GM12878 (cell line): ENCODE results near the gene MARF1. TPM values are rescaled to one million over a fixed set of nuclear protein-coding genes. Genes with fewer than 3 reads are reported as not detected.

Experiments
- ATAC-seq: fragments of 200-7000 bp; cut with Tn5 transposase; 3 replicates; pipeline ENCODE4 v1.9.1; 2020; ENCODE audit warnings: mild to moderate bottlenecking, moderate library complexity
- BruUV-seq: library from RNA; stranded (reverse); fragments of 400-500 nt; replicated peaks from 2 replicates; lab custom pipeline; 2021; lab: Mats Ljungman, UMichigan
- CTCF ChIA-PET: fragments of 300-600 bp; sonication (Branson Sonifier 250); formaldehyde crosslinking; extraction: SDS; loops from one replicate; lab custom pipeline; 2021; ENCODE audit warnings: inconsistent platforms; lab: Yijun Ruan, JAX
- POLR2A ChIA-PET: fragments of 350-600 bp; formaldehyde crosslinking; extraction: SDS; loops from one replicate; lab custom pipeline; 2021; ENCODE audit warnings: inconsistent platforms; lab: Charles Lee
- RAD21 ChIA-PET: fragments of 300-600 bp; sonication (Branson Sonifier 250); formaldehyde crosslinking; loops from one replicate; lab custom pipeline; 2023; ENCODE audit warnings: antibody characterized with exemption; ENCODE audit not compliant: unreplicated experiment; lab: Charles Lee
- SMC1A ChIA-PET: fragments of 300-600 bp; sonication (Branson Sonifier 250); formaldehyde crosslinking; loops from one replicate; lab custom pipeline; 2023; ENCODE audit not compliant: unreplicated experiment, uncharacterized antibody; lab: Charles Lee
- DNase-seq: peaks from one replicate; pipeline ENCODE4 v3.0.0-alpha.2; 2011; ENCODE audit warnings: low read depth, low spot score
- FAIRE-seq: peaks from 3 replicates; lab custom pipeline; 2011; peaks lifted over from hg19 to GRCh38; lab: Jason Lieb, UNC
- H2AFZ ChIP-seq: 2 replicates; pipeline ENCODE4 v1.6.0; 2011; ENCODE audit warnings: low read depth, low read length, control low read depth; ENCODE audit not compliant: control insufficient read depth
- H3K27ac ChIP-seq: 2 replicates; pipeline ENCODE4 v1.5.1; 2011; ENCODE audit warnings: control low read depth; ENCODE audit not compliant: control insufficient read depth, insufficient read depth
- H3K27me3 ChIP-seq, 2 experiments: replicated peaks in 1 of 2; 2 replicates each; pipeline versions ENCODE4 v1.6.0 to v1.6.1; 2011; ENCODE audit warnings: low read length in 1 of 2; ENCODE audit not compliant: control insufficient read depth in 2 of 2, insufficient read depth in 2 of 2
- H3K36me3 ChIP-seq, 2 experiments: 2 replicates each; pipeline ENCODE4 v1.5.1; 2011; ENCODE audit warnings: low read length in 1 of 2; ENCODE audit not compliant: control insufficient read depth in 2 of 2, insufficient read depth in 2 of 2
- H3K4me1 ChIP-seq: 2 replicates; pipeline ENCODE4 v1.6.1; 2011; ENCODE audit warnings: mild to moderate bottlenecking, low read length, moderate library complexity, mixed read lengths; ENCODE audit not compliant: control insufficient read depth, insufficient read depth
- H3K4me2 ChIP-seq: 2 replicates; pipeline ENCODE4 v1.6.0; 2011; ENCODE audit warnings: control low read depth; ENCODE audit not compliant: control insufficient read depth, insufficient read depth
- H3K4me3 ChIP-seq: fragments of 200-600 bp; sonication (generic); 2 replicates; pipeline ENCODE4 v1.5.1; 2016
- H3K79me2 ChIP-seq: 2 replicates; pipeline ENCODE4 v1.6.0; 2011; ENCODE audit warnings: low read length; ENCODE audit not compliant: control insufficient read depth, insufficient read depth
- H3K9ac ChIP-seq: 2 replicates; pipeline ENCODE4 v1.8.0; 2011; ENCODE audit warnings: low read length, control low read depth, mixed read lengths; ENCODE audit not compliant: control insufficient read depth, insufficient read depth
- H3K9me3 ChIP-seq: replicated peaks from 3 replicates; pipeline ENCODE4 v1.5.1; 2011; ENCODE audit warnings: mild to moderate bottlenecking, low read length; ENCODE audit not compliant: control insufficient read depth, insufficient read depth
- H4K20me1 ChIP-seq: 2 replicates; pipeline ENCODE4 v1.6.0; 2011; ENCODE audit not compliant: control insufficient read depth, insufficient read depth
- BRCA1 ChIP-seq: IDR thresholded peaks from 2 replicates; pipeline ENCODE4 v1.6.1; 2011; ENCODE audit warnings: low read depth, low read length, improper control_type of control experiment
- IRF4 ChIP-seq: IDR thresholded peaks from 2 replicates; pipeline ENCODE4 v1.6.1; 2011; ENCODE audit warnings: low read depth, low read length
- JUND ChIP-seq: IDR thresholded peaks from 2 replicates; pipeline ENCODE4 v1.6.1; 2012; ENCODE audit warnings: low read depth, mild to moderate bottlenecking, low read length, improper control_type of control experiment, moderate library complexity
- RB1 ChIP-seq: fragments of 450-650 bp; formaldehyde crosslinking; IDR thresholded peaks from 2 replicates; pipeline ENCODE4 v1.6.1; 2017; ENCODE audit warnings: mild to moderate bottlenecking, borderline replicate concordance
- ZBED1 ChIP-seq: IDR thresholded peaks from 2 replicates; pipeline ENCODE4 v1.6.1; 2016; ENCODE audit warnings: borderline replicate concordance
- WGBS: methylation state at CpG from one replicate; pipeline ENCODE4 v1.1.6; 2016; ENCODE audit warnings: low lambda C conversion rate; ENCODE audit not compliant: insufficient replicate concordance, insufficient coverage; ENCODE audit errors: missing lambda C conversion rate; 5-methylcytosine and 5-hydroxymethylcytosine counted together
- in situ Hi-C: fragments of 300-500 bp; cut with MboI; formaldehyde crosslinking; loops from 9 replicates; pipeline ENCODE4 v1.14.3; 2018; ENCODE audit warnings: mixed read lengths
- intact Hi-C: fragments of 100-400 bp; cut with micrococcal nuclease; formaldehyde crosslinking; loops from one replicate; pipeline ENCODE4 v1.14.2; 2022; ENCODE audit not compliant: unreplicated experiment
- polyA plus RNA-seq, 11 experiments: library from polyadenylated mRNA; depleted of rRNA in 4 of 11; unstranded in 6 of 11; stranded (reverse) in 5 of 11; fragments of >200 nt; fragmentation: Nextera tagmentation in 4 of 11; fragmentation: Illumina TruSeq in 1 of 11; extraction: Ambion mirVana in 4 of 11; extraction: Trizol in 1 of 11; gene quantifications; 1 replicate in 1 of 11; 2 replicates in 10 of 11; pipeline versions ENCODE4 v1.2.1 to v1.2.3, GENCODE V29; 2011 to 2016; ENCODE audit warnings: inconsistent platforms in 2 of 11, missing spikeins in 2 of 11, low read depth in 1 of 11
- total RNA-seq, 4 experiments: library from RNA; depleted of rRNA in 3 of 4; stranded (reverse); fragments of >200 nt in 3 of 4; fragmentation: Illumina TruSeq in 1 of 4; extraction: Trizol in 1 of 4; gene quantifications; 2 replicates each; pipeline versions ENCODE4 v1.2.1 to v1.2.3, GENCODE V29; 2013 to 2021
- TF ChIP-seq, protein P1 (sequence below): fragments of 450-650 bp; IDR thresholded peaks from 2 replicates; pipeline ENCODE4 v1.6.1; 2017; ENCODE audit warnings: mild to moderate bottlenecking, low read depth, inconsistent platforms; ENCODE audit not compliant: poor library complexity, severe bottlenecking
- TF ChIP-seq, protein P2 (sequence below): fragments of 450-650 bp; formaldehyde crosslinking; IDR thresholded peaks from 2 replicates; pipeline ENCODE4 v1.4.0; 2022; ENCODE audit warnings: mild to moderate bottlenecking, moderate library complexity

The MARF1 gene
- total and polyA plus RNA-seq, 10 of the 15 experiments (the other 5 are each of a cell fraction or from before 2014, with no cell fraction given), result 4.5 to 40.1 (median 14.0) TPM

DNA sequence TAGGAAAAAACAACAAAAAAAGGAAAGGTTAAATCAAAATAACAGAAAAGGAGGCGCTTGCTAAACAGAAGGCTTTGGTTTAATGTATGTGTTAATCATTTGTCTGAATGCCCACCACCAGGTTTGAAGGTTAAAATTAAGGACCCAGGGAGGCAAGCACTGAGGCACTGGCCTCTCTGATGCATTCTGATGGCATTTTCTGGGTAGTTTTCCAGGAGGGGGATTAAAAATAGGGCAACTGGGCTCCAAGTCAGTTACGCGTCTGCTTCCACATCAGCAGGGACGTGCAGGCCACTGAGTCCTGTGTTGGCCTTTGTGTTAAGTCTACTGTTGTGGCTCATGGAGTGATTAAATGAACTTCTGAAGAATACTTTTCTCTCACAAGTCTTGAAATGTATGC, 26.9 kb downstream of the MARF1 start:
- Histone ChIP-seq H3K27ac (no peak overlapping the region), H4K20me1 (no peaks in the 10 kb centered on the region), H3K4me1 (no peaks in the 10 kb centered on the region), H2AFZ (no peak overlapping the region), H3K27me3 (no peaks in the 10 kb centered on the region), H3K9me3 (no peaks in the 10 kb centered on the region), H3K4me3 (no peak overlapping the region), H3K4me2 (no peak overlapping the region), H3K79me2 (no peaks in the 10 kb centered on the region), H3K36me3 (peaks cover 4 to 33% of the 10 kb centered on the region in 2 experiments), H3K9ac (no peak overlapping the region)
- in situ Hi-C loops (no loop called here), intact Hi-C loops (no loop called here)
- WGBS, result 97% methylated on average over 4 of the region's 4 CpGs
- ChIA-PET SMC1A (interaction anchor here (0.8 to 1.2 kb wide), 2 partner anchors 9 to 13 kb away, joined by 3 read pairs; no protein-coding TSS in a partner anchor), CTCF (interaction anchor here (1.5 kb wide), 1 partner anchor 88 kb away, joined by 4 read pairs; no protein-coding TSS in a partner anchor), RAD21 (no interaction called here), POLR2A (no interaction called here)
- TF ChIP-seq BRCA1 (no peak), ZBED1 (no peak), JUND (no peak)
- ATAC-seq, result no peak
- FAIRE-seq, result no peak
- DNase-seq, result no peak
- BruUV-seq, result no TSS peak

DNA sequence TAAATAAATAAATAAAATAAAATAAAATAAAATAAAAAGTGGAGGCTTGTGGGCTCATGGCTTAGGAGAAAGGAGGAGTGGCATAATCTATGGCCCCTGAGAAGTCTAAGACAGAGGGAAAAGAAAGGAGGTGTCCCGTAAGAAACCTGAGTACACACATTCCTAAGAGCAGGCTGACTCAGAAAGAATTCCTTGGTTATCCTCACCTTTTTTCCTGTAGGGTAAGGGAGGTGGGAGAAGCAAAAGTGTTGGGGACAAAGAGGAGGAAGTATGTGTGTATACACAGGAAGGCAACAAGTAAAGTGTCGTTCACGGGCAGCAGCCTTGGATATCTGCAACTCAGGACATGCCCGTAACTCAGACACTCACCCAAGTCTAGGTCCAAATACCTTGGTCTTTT, 29.3 kb downstream of the MARF1 start:
- Histone ChIP-seq H3K4me2 (no peak overlapping the region), H3K27ac (no peak overlapping the region), H3K4me1 (no peaks in the 10 kb centered on the region), H4K20me1 (no peaks in the 10 kb centered on the region), H3K79me2 (no peaks in the 10 kb centered on the region), H3K9me3 (no peaks in the 10 kb centered on the region), H2AFZ (no peak overlapping the region), H3K4me3 (no peak overlapping the region), H3K27me3 (no peaks in the 10 kb centered on the region), H3K9ac (no peak overlapping the region), H3K36me3 (peaks cover 7 to 38% of the 10 kb centered on the region in 2 experiments)
- TF ChIP-seq RB1 (no peak), IRF4 (no peak)
- TF ChIP-seq, protein P1, sequence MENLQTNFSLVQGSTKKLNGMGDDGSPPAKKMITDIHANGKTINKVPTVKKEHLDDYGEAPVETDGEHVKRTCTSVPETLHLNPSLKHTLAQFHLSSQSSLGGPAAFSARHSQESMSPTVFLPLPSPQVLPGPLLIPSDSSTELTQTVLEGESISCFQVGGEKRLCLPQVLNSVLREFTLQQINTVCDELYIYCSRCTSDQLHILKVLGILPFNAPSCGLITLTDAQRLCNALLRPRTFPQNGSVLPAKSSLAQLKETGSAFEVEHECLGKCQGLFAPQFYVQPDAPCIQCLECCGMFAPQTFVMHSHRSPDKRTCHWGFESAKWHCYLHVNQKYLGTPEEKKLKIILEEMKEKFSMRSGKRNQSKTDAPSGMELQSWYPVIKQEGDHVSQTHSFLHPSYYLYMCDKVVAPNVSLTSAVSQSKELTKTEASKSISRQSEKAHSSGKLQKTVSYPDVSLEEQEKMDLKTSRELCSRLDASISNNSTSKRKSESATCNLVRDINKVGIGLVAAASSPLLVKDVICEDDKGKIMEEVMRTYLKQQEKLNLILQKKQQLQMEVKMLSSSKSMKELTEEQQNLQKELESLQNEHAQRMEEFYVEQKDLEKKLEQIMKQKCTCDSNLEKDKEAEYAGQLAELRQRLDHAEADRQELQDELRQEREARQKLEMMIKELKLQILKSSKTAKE, result no peak
- TF ChIP-seq, protein P2, sequence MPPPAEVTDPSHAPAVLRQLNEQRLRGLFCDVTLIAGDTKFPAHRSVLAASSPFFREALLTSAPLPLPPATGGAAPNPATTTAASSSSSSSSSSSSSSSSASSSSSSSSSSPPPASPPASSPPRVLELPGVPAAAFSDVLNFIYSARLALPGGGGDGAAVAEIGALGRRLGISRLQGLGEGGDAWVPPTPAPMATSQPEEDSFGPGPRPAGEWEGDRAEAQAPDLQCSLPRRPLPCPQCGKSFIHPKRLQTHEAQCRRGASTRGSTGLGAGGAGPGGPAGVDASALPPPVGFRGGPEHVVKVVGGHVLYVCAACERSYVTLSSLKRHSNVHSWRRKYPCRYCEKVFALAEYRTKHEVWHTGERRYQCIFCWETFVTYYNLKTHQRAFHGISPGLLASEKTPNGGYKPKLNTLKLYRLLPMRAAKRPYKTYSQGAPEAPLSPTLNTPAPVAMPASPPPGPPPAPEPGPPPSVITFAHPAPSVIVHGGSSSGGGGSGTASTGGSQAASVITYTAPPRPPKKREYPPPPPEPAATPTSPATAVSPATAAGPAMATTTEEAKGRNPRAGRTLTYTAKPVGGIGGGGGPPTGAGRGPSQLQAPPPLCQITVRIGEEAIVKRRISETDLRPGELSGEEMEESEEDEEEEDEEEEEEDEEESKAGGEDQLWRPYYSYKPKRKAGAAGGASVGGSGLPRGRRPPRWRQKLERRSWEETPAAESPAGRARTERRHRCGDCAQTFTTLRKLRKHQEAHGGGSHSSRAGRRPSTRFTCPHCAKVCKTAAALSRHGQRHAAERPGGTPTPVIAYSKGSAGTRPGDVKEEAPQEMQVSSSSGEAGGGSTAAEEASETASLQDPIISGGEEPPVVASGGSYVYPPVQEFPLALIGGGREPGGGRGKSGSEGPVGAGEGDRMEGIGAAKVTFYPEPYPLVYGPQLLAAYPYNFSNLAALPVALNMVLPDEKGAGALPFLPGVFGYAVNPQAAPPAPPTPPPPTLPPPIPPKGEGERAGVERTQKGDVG (CRISPR knock-in tag), result no peak
- ATAC-seq (no peak), FAIRE-seq (no peak), DNase-seq (no peak)
- WGBS, result 100% methylated on average over 4 of the region's 4 CpGs
- ChIA-PET POLR2A (no interaction called here), SMC1A (no interaction called here), RAD21 (no interaction called here), CTCF (no interaction called here)
- no TSS peak for BruUV-seq
- intact Hi-C loops, result no loop called here
- in situ Hi-C loops, result no loop called here
